OCI-LY7 (cell line): ENCODE measurements around the gene USP21.

ENCODE experiments used
- CTCF ChIP-seq: fragments of 200-600 bp; sonication (generic); conservative IDR thresholded peaks from 2 replicates; pipeline ENCODE4 v1.5.1; 2014; ENCODE audit warnings: mild to moderate bottlenecking, antibody characterized with exemption, low read length, moderate library complexity, mixed read lengths
- EZH2phosphoT487 ChIP-seq: fragments of 200-600 bp; sonication (generic); IDR thresholded peaks from 2 replicates; pipeline ENCODE4 v1.6.1; 2018; ENCODE audit warnings: low read depth, borderline replicate concordance, mild to moderate bottlenecking, mixed run types, antibody characterized with exemption, low read length, moderate library complexity, mixed read lengths

- TF ChIP-seq CTCF (no peak), EZH2phosphoT487 (no peak)
Observed at GRCh38 chr1:161164901-161165610, 5.8 kb downstream of the USP21 start.
